Heart left ventricle (tissue), 13 donors: Measurements from ENCODE around the gene KPNA6.

Source experiments
- CTCF ChIP-seq, 12 donors: fragments of 200-600 bp; sonication (generic) in 4 of 12; IDR thresholded peaks; one replicate each; pipeline versions ENCODE4 v1.5.0 to v1.8.0; 2018 to 2022; ENCODE audit warnings: antibody characterized with exemption in 12 of 12, mild to moderate bottlenecking in 5 of 12
- POLR2A ChIP-seq, 2 donors: fragments of 450-650 bp; IDR thresholded peaks; one replicate each; pipeline ENCODE4 v1.6.1; 2017; ENCODE audit warnings: antibody characterized with exemption in 2 of 2, mild to moderate bottlenecking in 2 of 2, moderate library complexity in 2 of 2
- donor health status: ischemic (EF 13 %, LVEDD 7.1; RV severe dilation, severe dysfunction).
- donor health status: DM: no; HTN: yes; CAD: no.
- donor health status: DM: no; HTN: no; CAD: no.
- donor health status: ischemic (EF 25% LVEDD 6.9; RV normal size, moderate dysfunction).
- donor health status: ischemic (EF 25% LVEDD 5.7; RV mildly dilated, moderate dysfunction).
- donor health status: ischemic (EF 35%, LVEDD 5.7; RV mildly dilated, moderate dysfunction).
- donor health status: nonischemic (EF 11% LVEDD 7.7; RV severe dilation, severe dysfunction).
- donor health status: DM: yes; HTN: yes; CAD: no.
- donor health status: PGD.
- donor health status: ischemic (EF 29% LVEDD 5.4; RV normal size, mild dysfunction).
- donor health status: nonischemic (EF 23%, LVEDD 6.1; RV moderate dilation, normal function).

GRCh38 chr1:32208891-32209328, 101.1 kb downstream of the KPNA6 start, which contains the start of gene DCDC2B:
- TF ChIP-seq CTCF (IDR thresholded peaks at IDR 0.05) = no peak
- no peak for TF ChIP-seq POLR2A (IDR thresholded peaks at IDR 0.05)
